HUES6 (cell line): ENCODE results near the gene OXA1L.
"Not testable (repeated sequence)": the region's sequence is repeated elsewhere in the genome, so short reads cannot be mapped to it uniquely, and the experiment has no call there.

Experiments
- H3K27ac ChIP-seq: 2 replicates; pipeline ENCODE4 v1.7.0; 2013; ENCODE audit warnings: low read depth, mild to moderate bottlenecking, low read length, inconsistent platforms
- H3K27me3 ChIP-seq: 2 replicates; pipeline ENCODE4 v1.6.1; 2013; ENCODE audit warnings: low read length; ENCODE audit not compliant: control insufficient read depth, insufficient read depth
- H3K36me3 ChIP-seq: 2 replicates; pipeline ENCODE4 v1.6.1; 2013; ENCODE audit warnings: low read length; ENCODE audit not compliant: control insufficient read depth, insufficient read depth
- H3K4me1 ChIP-seq: 2 replicates; pipeline ENCODE4 v1.6.1; 2013; ENCODE audit warnings: low read length; ENCODE audit not compliant: control insufficient read depth, insufficient read depth
- H3K4me3 ChIP-seq: 2 replicates; pipeline ENCODE4 v1.5.1; 2013; ENCODE audit warnings: low read depth, low read length
- H3K9ac ChIP-seq: one replicate; pipeline ENCODE4 v1.6.1; 2013; ENCODE audit warnings: mild to moderate bottlenecking, low read length
- H3K9me3 ChIP-seq: 2 replicates; pipeline ENCODE4 v1.6.1; 2013; ENCODE audit warnings: low read depth, low read length; ENCODE audit not compliant: control insufficient read depth, insufficient read depth

The OXA1L gene

GRCh38 chr14:22766457-22767322, at the start of gene OXA1L:
Gene OXA1L, plus strand, starts transcription at chr14:22766688. Its CDS starts 14 bp downstream, at chr14:22766702.
- peak within 1 kb of the TSS; percentile 82 for H3K27ac ChIP-seq
- peak within 1 kb of the TSS; percentile 89 for H3K9ac ChIP-seq
- no peaks in the 10 kb centered on the region for H3K27me3 ChIP-seq
- H3K4me1 ChIP-seq = peaks cover 7% of the 10 kb centered on the region; the same call in 1 of the 2 replicates
- H3K36me3 ChIP-seq = peaks cover 37% of the 10 kb centered on the region
- H3K4me3 ChIP-seq = peak within 1 kb of the TSS; percentile 92
- H3K9me3 ChIP-seq = peaks cover 10% of the 10 kb centered on the region; the same call in 1 of the 2 replicates

DNA sequence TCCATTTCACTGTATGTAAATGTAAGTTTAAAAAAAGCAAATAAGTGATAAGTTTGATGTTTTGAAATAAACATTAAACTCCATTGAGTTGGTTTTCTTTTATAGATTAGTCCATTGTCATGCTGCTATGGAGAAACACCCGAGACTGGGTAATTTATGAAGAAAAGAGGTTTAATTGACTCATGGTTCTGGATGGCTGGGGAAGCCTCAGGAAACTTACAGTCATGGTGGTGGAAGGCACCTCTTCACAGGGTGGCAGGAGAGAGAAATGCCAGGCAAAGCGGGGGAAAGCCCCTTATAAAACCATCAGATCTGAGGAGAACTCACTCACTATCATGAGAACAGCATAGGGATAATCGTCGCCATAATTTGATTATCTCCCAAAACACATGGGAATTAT, 48.4 kb upstream of the OXA1L start:
- H3K27ac ChIP-seq = no peak overlapping the region
- H3K4me1 ChIP-seq = no peaks in the 10 kb centered on the region
- no peak overlapping the region for H3K4me3 ChIP-seq
- no peaks in the 10 kb centered on the region for H3K27me3 ChIP-seq
- H3K9me3 ChIP-seq = peaks cover 4% of the 10 kb centered on the region
- no peak overlapping the region for H3K9ac ChIP-seq
- no peaks in the 10 kb centered on the region for H3K36me3 ChIP-seq

- H3K27me3 ChIP-seq = no peaks in the 10 kb centered on the region
- H3K9me3 ChIP-seq = peaks cover 4% of the 10 kb centered on the region
- H3K4me3 ChIP-seq = no peak overlapping the region
- no peak overlapping the region for H3K27ac ChIP-seq
- H3K4me1 ChIP-seq = no peaks in the 10 kb centered on the region
- no peak overlapping the region for H3K9ac ChIP-seq
- no peaks in the 10 kb centered on the region for H3K36me3 ChIP-seq
Measured at GRCh38 chr14:22721213-22721612, 45.3 kb upstream of the OXA1L start.

GRCh38 chr14:22723815-22724214, 42.7 kb upstream of the OXA1L start:
- Histone ChIP-seq H3K27ac (no peak overlapping the region), H3K4me1 (no peaks in the 10 kb centered on the region), H3K36me3 (no peaks in the 10 kb centered on the region), H3K9ac (no peak overlapping the region), H3K9me3 (peaks cover 4% of the 10 kb centered on the region), H3K4me3 (no peak overlapping the region), H3K27me3 (no peaks in the 10 kb centered on the region)

DNA sequence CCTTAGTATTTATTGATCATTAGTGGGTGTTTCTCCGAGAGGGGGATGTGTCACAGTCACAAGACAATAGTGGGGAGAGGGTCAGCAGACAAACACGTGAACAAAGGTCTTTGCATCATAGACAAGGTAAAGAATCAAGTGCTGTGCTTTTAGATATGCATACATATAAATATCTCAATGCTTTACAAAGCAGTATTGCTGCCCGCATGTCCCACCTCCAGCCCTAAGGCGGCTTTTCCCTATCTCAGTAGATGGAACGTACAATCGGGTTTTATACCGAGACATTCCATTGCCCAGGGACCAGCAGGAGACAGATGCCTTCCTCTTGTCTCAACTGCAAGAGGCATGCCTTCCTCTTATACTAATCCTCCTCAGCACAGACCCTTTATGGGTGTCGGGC, 41.6 kb upstream of the OXA1L start:
- not testable (repeated sequence) for H3K27me3 ChIP-seq, H3K4me3 ChIP-seq, H3K27ac ChIP-seq, H3K36me3 ChIP-seq, H3K9ac ChIP-seq, H3K9me3 ChIP-seq, H3K4me1 ChIP-seq

DNA sequence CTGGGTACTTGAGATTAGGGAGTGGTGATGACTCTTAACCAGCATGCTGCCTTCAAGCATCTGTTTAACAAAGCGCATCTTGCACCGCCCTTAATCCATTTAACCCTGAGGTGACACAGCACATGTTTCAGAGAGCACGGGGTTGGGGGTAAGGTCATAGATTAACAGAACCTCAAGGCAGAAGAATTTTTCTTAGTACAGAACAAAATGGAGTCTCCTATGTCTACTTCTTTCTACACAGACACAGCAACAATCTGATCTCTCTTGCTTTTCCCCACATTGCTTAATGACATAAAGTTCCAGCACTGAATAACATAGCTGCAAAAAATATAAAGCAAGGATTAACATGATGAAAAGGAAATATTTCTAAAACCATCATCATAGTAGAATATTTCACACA, 41.1 kb upstream of the OXA1L start:
- H3K36me3 ChIP-seq, H3K9me3 ChIP-seq, H3K27ac ChIP-seq, H3K9ac ChIP-seq, H3K4me3 ChIP-seq, H3K4me1 ChIP-seq, H3K27me3 ChIP-seq: not testable (repeated sequence)

DNA sequence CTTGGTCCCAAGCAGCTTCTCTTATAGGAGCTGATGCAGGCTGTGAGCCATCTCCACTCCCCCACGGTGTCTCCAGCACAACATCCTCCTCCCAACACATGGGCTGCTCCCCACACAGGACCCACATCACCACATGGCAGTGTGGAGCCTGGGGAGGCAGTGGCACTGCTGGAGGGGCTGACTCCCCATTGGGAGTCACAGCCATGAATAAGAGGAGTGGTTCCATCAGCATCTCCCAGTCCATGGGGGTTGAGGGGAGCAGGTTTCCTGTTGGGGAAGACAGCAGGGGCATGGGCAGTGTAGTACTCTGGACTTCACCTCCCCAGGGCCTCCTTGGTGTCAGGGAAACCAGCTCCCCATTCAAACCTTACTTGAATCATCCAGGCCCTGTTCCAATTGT, 40.5 kb upstream of the OXA1L start:
- Histone ChIP-seq H3K9ac (no peak overlapping the region), H3K27ac (no peak overlapping the region), H3K4me1 (no peaks in the 10 kb centered on the region), H3K36me3 (no peaks in the 10 kb centered on the region), H3K4me3 (no peak overlapping the region), H3K9me3 (peaks cover 4% of the 10 kb centered on the region), H3K27me3 (no peaks in the 10 kb centered on the region)

DNA sequence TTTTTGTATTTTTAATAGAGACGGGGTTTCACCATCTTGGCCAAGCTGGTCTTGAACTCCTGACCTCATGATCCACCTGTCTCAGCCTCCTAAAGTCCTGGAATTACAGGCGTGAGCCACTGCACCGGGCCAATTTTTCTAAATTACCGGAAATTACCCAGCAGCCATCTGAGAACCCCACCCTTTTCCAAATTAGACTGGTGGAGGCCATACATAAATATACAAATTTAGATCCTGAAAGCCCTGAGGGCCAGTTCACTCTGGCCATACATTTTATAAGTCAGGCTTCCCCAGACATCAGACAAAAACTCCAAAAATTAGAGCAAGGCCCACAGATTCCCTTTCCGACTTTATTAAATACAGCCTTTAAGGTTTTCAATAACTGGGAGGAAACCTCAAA, 34.4 kb upstream of the OXA1L start:
- not testable (repeated sequence) for H3K36me3 ChIP-seq, H3K27ac ChIP-seq, H3K9me3 ChIP-seq, H3K4me3 ChIP-seq, H3K27me3 ChIP-seq, H3K9ac ChIP-seq, H3K4me1 ChIP-seq

DNA sequence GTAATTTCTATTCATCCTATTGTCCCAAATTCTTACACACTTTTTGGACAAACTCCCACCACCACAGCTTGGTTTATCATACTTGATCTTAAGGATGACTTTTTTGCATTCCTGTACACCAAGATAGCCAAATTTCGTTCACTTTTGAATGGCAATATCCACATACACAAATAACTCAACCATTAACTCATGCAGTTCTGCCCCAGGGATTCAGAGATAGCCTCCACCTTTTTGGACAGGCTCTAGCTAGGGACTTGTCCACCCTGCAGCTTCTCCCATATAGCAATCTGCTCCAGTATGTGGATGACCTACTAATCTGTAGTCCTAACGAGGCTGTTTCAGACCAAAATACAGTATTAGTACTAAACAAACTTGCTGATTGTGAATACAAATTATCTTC, 32.7 kb upstream of the OXA1L start:
- no peaks in the 10 kb centered on the region for H3K36me3 ChIP-seq
- no peaks in the 10 kb centered on the region for H3K27me3 ChIP-seq
- 0 out of 2 replicates have a peak, but pooled peaks cover 7% of the 10 kb centered on the region for H3K9me3 ChIP-seq
- no peak overlapping the region for H3K9ac ChIP-seq
- H3K4me3 ChIP-seq = no peak overlapping the region
- H3K27ac ChIP-seq = no peak overlapping the region
- H3K4me1 ChIP-seq = no peaks in the 10 kb centered on the region

- H3K9me3 ChIP-seq = 0 out of 2 replicates have a peak, but pooled peaks cover 7% of the 10 kb centered on the region
- no peaks in the 10 kb centered on the region for H3K4me1 ChIP-seq
- H3K9ac ChIP-seq = no peak overlapping the region
- no peaks in the 10 kb centered on the region for H3K27me3 ChIP-seq
- no peak overlapping the region for H3K27ac ChIP-seq
- no peak overlapping the region for H3K4me3 ChIP-seq
- H3K36me3 ChIP-seq = no peaks in the 10 kb centered on the region
Measured at GRCh38 chr14:22735096-22735495, 31.4 kb upstream of the OXA1L start.

- not testable (repeated sequence) for H3K27ac ChIP-seq, H3K4me1 ChIP-seq, H3K27me3 ChIP-seq, H3K9me3 ChIP-seq, H3K36me3 ChIP-seq, H3K9ac ChIP-seq, H3K4me3 ChIP-seq
Measured at GRCh38 chr14:22736384-22736783, 30.1 kb upstream of the OXA1L start.
